Hypothalamus (tissue), 51 donors: ENCODE measurements around the gene EPC1.
A peak's percentile ranks its signal among the peaks of the same experiment; 100 is the strongest.

Source experiments
- DNase-seq, 51 donors: peaks; one replicate each; lab custom pipeline; 2025; lab: John Stamatoyannopoulos, UW

Gene EPC1

DNA sequence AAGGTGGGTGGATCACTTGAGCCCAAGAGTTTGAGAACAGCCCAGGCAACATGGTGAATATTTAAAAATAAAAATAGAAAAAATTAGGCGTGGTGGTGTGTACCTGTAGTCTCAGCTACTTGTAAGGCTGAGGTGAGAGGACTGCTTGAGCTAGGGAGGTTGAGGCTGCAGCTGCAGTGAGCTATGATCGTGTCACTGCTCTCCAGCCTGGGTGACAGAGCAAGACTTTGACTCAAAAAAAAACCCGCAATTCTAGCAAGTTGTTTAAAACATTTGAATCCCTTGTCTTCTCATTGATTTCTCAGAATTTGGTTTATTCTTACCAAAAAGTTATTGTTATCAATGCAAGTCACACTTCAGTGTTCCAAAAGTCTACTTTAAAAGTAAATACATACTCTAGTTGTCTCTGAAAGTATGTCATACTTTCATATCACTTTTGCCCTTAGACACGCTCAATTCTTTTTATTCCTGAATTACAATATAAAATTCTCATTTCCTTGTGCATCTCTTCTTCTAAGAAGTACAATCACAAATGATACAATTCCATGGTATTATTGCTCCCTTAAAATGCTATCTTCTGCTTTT, 6.3 kb downstream of the EPC1 start:
- DNase-seq, result no peak

DNA sequence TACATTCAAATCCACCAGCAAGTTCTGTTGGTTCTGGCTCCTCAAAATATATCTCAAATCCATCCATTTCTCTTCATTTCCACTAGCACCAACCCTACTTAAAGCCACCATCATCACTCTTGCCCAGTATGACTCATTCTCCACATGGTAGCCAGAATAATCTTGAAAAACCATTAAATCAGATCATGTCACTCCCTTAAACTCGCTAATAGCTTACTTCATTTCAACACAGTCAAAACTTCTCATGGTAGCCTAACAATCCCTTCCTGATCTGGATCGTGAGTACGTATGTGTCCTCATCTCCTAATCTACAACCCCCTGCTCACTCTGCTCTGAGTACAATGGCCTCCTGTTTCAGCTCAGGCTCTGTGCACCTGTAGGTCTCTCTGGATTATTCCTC, 8.7 kb downstream of the EPC1 start:
- no peak for DNase-seq

DNA sequence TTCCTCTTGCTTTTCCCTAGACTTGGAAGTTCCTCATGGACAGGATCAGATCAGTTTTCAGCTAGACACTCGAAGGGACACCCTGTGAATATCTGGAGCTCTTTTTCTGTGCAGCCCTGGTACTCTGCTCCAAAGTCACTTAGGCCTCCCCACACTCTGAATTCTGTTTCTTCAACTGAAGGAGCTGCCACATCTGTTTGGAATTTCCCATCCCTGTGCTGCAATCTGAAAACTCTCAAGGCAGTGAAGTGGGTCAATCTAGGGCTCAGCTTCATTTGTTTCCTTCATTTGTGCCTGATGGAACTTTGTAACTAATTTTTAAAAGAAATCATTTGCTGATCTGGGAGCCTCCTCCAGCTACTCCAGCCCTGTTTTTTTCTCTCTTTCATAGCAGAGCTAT, 9.6 kb downstream of the EPC1 start:
- no peak for DNase-seq

DNA sequence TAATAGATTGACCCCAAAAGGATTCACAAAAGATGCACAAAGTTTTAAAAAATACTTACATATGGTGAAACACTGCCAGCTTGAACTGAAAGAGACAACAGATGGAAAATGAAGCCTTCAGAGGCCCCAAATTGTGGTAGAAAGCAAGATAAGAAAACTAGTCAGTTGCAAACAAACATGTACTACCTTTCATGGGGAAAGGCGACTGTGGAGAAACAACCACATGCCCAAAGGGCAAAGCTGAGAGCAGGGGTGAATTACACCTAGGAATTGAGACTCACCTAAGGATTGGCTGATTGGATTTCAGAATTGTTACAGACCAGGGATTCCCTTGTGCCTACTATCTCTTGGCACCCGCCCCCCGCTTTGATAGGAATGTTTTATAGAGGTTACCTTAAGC, 13.1 kb downstream of the EPC1 start:
- DNase-seq, result no peak

DNA sequence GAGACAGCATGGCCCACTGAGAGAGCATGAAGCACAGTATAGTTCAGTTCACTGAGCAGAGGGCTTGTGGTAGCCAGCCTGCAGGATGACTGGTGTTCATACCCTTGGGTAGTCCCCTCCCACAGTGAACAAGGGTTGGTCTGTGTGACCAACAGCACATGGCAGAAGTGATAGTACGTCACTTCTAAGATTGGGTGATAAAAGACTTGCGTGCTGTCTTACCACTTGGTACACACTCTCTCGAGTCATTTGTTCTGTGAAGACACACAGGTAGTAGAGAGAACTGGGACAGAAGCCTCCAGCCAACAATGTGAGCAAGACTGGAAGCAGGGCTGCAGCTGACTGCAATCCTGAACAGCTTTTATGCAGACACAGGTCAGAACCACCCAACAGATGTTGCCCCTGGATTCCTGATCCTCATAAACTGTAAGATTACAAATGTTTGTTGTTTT, 14.6 kb downstream of the EPC1 start:
- DNase-seq, result peak in 2 of 51 donors; percentile 10 to 17

DNA sequence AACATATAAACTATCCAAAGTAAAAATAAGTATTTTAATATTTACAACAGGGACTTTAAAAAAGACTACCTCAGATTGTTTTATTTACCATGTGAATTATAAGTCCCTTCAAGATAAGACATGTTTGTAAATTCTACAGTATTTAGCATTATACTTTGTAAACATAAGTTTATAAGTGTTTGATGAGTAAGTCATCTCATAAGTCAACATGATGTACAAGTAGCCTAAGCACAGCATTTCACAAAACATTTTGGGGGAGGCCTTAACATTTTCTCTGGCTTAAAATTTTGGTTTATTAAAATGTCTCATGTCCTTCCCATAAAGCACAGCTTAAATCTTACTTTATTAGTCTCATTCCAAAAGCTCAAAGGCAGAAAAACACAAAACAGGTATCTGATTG, 15.4 kb downstream of the EPC1 start:
- DNase-seq, result no peak

GRCh38 chr10:32330214-32330613, 16.7 kb downstream of the EPC1 start:
- DNase-seq, result no peak

DNA sequence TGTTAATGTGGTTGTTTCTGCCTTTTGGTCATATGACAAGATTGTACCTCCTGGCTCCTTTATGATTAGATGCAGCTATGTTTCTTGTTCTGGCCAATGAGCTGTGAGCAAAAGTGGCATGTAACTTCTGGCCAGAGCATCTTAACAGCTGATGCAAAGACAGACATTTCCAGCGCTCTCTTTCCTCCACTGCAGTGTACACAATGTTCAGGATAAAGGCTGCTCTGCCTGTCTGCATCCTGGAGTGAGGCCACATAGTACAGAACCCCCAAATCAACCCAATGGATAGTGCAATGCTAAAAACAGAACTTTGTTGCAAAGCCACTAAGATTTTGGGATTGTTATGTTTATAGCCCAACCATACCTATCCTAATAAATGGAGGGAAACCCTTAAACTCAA, 17.9 kb downstream of the EPC1 start:
- DNase-seq, result no peak

- DNase-seq, result no peak
Measured at GRCh38 chr10:32328499-32328898, 18.5 kb downstream of the EPC1 start.

DNA sequence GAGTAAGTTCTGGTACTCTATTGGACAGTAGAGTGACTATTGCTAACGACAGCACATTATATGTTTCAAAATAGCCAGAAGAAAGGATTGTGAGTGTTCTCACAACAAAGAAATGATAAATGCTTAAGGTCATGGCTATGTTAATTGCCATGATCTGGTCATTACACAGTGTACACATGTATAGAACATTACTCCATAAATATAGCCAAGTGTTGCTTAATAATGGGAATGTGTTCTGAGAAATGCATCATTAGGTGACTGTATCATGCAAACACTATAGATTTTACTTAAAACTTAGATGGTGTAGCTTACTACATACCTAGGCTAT, 19.6 kb downstream of the EPC1 start:
- no peak for DNase-seq

- no peak for DNase-seq
Measured at GRCh38 chr10:32326680-32327363, 20.1 kb downstream of the EPC1 start.

DNA sequence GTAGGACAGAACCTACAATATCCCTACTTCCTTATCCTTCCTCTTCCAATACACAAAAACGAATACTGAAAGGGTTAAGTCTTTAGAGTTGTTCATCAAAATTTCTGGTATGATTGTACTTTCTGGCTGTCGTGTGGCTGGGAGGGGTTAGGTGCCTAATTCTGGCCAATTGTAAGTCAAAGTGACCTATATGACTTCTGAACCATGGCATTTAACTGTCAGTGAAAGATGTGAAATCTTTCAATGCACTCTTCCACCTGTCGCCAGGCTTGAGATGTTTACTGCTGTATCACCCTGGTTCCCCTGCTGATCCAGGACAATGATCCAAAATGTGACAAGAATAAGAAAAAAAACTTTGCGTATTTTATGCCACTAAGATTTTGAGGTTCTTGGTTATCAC, 20.8 kb downstream of the EPC1 start:
- no peak for DNase-seq

DNA sequence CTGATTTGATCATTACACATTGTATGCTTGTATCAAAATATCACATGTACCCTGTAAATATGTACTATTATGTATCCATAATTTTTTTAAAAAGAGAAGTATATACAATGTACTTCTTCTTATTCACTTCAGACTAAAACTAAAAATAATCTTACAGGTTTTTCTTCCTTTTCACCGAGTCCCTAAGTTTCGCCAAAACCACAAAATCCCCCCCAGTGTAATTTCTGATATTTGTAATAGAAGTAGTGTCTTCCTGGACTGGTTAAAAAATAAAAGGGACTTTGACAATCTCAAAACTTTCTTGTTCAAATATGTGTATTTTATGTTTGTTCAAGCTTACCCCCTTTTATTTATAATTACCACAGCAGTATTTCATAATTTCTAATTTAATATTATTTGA, 23.9 kb downstream of the EPC1 start:
- DNase-seq, result no peak

DNA sequence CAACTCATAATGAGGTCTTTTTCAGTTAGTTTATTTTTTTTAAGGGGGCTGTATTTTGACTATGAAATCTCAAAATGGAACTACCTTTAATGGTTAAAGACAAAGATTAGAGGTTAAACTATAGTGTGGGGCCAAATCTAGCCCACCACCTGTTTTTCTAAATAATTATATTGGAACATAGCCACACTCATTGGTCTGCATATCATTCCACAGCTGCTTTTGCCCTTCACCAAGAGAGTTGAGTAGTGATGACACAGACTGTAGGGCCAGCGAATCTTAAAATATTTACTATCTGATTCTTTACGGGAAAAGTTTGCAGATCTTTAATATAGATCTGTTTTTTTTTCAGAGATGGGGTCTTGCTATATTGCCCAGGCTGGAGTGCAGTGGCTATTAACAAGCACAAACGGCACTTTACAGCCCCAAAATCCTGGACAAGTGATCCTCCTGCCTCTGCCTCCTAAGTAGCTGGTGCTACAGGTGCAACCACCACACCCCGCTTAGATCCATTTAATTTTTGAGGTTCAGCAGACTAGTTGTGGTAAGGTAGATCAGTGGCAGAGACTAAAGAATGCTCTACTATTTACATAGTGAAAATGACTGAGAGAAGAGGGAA, 25.8 kb downstream of the EPC1 start:
- DNase-seq, result no peak

- no peak for DNase-seq
Measured at GRCh38 chr10:32318476-32318896, 28.5 kb downstream of the EPC1 start.

DNA sequence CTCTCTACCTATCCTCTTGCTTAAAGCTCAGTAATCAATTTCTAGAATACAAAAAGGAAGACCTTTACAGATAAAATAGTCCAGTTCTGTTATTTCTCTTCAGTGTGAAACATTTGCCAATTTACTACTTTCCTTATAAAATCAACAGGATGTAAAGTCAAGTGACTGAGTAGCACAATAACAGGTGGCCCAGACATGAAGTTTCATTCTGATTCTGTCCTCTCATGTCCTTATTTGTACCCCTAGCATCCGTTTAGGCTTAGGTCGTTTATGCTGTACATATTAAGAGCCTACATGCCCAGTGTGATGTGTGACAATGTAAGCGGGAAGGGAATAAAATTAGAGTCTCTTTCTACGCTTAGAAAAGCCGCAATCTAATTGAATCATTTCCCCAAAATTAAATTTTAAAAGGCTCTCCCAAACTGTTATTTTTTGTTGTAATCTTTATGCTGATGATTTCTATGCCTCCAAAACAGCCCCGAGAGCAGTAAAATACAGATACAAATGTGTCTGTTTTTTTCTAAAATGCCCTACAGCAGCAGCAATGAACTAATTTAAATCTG, 29.1 kb downstream of the EPC1 start:
- DNase-seq, result no peak

GRCh38 chr10:32315424-32315823, 31.5 kb downstream of the EPC1 start:
- DNase-seq, result no peak

DNA sequence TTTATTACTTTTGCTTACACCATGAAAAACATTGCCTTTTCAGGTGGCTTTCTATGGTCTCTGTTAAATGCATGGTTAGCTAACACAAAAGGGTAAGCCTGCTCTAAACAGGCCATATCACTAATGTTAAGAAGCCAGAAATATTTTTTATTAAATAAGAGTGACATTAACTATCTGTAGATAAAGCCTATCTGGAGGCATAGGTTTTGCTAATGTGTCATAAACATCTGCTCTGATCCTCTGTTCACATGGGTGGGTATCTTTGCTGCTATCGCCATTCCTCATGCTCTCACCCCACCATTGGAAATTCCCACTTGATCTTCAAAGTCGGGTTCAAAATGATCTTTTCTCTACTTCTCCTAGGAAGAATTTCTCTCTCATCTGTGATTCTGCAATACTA, 32.4 kb downstream of the EPC1 start:
- no peak for DNase-seq

- DNase-seq, result no peak
Measured at GRCh38 chr10:32308027-32308603, 38.8 kb downstream of the EPC1 start.

GRCh38 chr10:32307609-32308008, 39.3 kb downstream of the EPC1 start:
- DNase-seq, result no peak

DNA sequence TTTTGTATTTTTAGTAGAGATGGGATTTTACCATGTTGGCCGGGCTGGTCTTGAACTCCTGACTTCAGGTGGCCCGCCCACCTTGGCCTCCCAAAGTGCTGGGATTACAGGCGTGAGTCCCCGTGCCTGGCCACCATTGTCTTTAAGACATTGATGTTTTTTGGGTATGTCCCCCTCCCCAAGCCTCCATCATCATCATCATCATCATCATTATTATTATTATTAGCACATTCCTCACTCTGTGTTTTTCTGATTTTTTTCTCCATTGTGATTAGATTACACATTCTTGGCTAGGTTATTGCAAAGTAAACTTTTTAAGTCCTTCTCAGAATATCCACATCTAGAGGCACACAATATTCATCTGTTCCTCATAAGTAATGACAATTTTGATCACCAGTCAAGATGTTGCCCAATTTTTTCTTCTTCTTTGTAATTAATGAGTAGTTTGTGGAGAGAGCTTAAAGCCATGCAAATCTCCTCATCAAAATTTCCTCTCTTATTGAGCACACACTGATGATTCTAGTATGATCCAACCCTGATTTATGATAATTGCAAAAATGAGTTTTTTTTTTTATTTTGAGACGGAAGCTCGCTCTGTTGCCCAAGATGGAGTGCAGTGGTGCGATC, 47.5 kb downstream of the EPC1 start:
- DNase-seq, result no peak
